ENCODE measurements around the gene ZMYND19. TPM values are rescaled to one million over a fixed set of nuclear protein-coding genes. Genes with fewer than 3 reads are reported as not detected.
"Not testable (repeated sequence)": the region's sequence is repeated elsewhere in the genome, so short reads cannot be mapped to it uniquely, and the experiment has no call there.

Gene ZMYND19
- total RNA-seq, 1 donor = 1.4 TPM

DNA sequence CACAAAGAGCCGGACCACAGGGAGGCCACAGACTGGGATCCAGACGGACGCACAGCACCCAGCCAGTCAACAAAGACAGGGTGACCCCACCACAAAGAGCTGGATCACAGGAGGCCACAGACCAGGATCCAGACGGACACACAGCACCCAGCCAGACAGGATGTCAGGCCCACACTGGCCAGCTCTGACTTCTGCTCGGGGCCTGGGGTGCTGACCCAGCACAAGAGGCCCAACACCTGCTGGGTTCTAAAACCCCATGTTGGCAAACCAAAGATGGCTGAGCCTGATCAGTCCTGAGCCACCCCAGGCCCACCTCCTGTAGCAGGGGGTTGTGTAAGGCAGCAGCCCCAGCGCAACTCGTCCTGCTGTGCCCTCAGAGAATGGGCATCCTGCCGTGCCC, 6.4 kb downstream of the ZMYND19 start:
- H3K27me3 ChIP-seq (ENCODE audit: insufficient read depth, low read length) = no peaks in the 10 kb centered on the region
- H3K4me1 ChIP-seq (ENCODE audit: insufficient read depth, low read length) = peaks cover 6% of the 10 kb centered on the region
- no peaks in the 10 kb centered on the region for H3K9me3 ChIP-seq (ENCODE audit: low read depth, low read length)
- H3K4me3 ChIP-seq (ENCODE audit: low read length) = no peak overlapping the region

DNA sequence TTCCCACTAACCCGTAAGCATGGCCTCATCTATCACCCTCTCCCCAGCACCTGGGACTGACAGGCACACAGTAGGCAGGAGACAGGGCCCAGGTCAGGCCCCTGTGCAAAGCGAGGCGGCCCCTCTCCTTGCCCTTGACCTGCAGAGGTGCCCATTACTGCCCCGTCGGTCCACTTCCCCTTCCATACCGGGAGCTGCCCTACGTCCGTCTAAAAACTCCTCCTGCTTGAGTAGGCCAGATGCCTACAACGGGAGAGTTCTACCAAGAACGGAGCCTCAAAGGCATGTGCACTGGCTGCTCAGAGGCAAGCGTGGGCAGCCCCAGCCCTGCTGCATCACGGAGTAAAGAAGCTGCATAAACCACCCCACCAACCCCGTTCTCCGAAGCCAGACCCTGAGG, 7.0 kb downstream of the ZMYND19 start:
- Histone ChIP-seq H3K27me3 (ENCODE audit: insufficient read depth, low read length) (no peaks in the 10 kb centered on the region), H3K9me3 (ENCODE audit: low read depth, low read length) (no peaks in the 10 kb centered on the region)

DNA sequence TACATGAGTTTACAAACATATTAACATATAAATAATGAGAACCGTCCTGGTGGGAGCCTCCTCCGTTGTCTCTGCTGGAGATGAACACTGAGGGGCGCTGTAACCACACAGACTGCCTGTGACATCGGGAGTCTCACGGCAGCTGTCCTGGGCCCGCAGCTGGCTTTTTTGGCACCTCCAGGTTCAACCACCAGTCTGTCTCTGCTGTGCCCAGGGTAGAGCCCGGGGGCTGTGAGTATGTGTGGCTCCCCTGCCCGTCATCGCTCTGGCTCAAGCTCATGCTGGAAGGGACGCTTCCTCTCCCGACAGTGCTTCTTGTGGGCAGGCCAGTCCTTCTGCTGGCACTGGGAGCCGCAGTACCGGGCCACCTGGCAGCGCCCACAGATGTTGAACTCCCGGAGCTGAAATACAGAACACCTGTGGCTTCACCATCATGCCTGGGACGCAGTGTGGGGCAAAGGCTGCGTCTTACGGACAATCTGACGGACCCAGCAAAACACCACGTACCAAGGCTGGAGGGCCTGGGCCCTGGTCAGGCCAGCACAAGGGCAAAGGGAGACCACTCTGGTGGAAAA, 7.9 kb downstream of the ZMYND19 start:
- H3K4me3 ChIP-seq (ENCODE audit: low read length) = no peak overlapping the region
- peaks cover 15% of the 10 kb centered on the region for H3K4me1 ChIP-seq (ENCODE audit: insufficient read depth, low read length)
- no peaks in the 10 kb centered on the region for H3K27me3 ChIP-seq (ENCODE audit: insufficient read depth, low read length)
- no peaks in the 10 kb centered on the region for H3K9me3 ChIP-seq (ENCODE audit: low read depth, low read length)

More for the DNA sequence above, 7.0 kb downstream of the ZMYND19 start:
- H3K4me3 ChIP-seq (ENCODE audit: low read length) = no peak overlapping the region
- peaks cover 6% of the 10 kb centered on the region for H3K4me1 ChIP-seq (ENCODE audit: insufficient read depth, low read length)

DNA sequence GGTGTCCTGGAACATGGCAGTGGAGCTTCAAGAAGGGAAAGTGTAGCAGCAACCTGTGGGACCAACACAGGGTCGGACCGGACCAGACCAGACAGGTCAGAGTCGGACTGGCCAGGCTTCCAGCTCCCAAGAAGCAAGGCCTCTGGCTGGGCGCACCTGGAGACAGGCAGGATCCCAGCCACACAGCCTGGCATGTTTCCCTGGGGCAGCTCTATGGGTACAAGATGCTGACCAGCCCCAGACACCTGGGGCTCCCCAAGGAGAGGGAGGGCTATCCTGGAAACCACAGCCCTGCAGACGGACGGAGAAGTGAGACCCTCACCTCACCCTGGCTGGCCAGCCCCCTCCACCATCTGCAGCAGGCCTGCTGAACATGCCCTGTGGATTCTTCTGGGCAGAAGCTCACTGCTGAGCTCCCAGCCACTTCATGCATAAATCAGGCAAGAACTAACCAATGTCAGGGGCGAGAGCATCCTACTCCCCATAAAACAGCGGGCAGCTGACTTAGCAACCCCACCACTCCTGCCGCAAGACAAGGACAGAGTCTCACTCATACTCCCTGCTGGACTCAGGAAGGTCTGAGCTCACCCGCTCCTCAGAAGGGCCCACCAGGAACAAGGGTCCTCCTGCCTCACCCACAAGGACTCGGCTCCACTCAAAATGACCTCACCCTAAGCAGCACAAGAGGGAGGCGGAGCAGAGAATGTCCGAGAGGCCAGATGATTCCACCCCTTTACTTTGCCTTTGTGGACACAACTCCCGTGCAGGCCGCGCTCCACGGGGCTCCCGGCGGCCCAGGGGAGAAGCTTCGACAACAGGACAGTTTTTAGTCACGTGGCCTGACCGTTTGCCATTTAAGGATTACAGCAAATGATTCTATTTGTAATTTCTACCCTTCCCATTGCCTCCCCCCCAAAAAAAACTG, 8.7 kb downstream of the ZMYND19 start:
- Histone ChIP-seq H3K9me3 (ENCODE audit: low read depth, low read length) (no peaks in the 10 kb centered on the region), H3K4me3 (ENCODE audit: low read length) (no peak overlapping the region), H3K27me3 (ENCODE audit: insufficient read depth, low read length) (no peaks in the 10 kb centered on the region), H3K4me1 (ENCODE audit: insufficient read depth, low read length) (peaks cover 23% of the 10 kb centered on the region)

DNA sequence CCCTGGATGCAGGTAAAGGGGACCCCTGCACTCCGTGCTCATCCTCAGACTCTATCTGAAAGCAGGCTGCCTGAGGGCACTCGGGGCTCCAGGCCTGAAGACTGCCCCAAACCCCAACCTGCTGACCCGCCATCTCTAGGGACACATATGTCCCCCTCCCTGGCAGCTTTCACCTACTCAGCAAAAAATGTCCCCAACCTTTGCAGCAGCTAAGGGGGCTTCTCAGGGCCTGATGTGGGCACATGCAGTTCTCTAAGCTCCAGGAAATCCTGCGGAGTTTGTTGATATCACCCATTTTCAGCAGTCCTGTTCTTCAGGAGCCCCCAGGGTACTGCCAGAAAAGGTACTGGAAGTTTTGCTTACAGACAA, 9.4 kb downstream of the ZMYND19 start:
- Histone ChIP-seq H3K27me3 (ENCODE audit: insufficient read depth, low read length) (no peaks in the 10 kb centered on the region), H3K9me3 (ENCODE audit: low read depth, low read length) (no peaks in the 10 kb centered on the region), H3K4me1 (ENCODE audit: insufficient read depth, low read length) (peaks cover 29% of the 10 kb centered on the region), H3K4me3 (ENCODE audit: low read length) (no peak overlapping the region)

DNA sequence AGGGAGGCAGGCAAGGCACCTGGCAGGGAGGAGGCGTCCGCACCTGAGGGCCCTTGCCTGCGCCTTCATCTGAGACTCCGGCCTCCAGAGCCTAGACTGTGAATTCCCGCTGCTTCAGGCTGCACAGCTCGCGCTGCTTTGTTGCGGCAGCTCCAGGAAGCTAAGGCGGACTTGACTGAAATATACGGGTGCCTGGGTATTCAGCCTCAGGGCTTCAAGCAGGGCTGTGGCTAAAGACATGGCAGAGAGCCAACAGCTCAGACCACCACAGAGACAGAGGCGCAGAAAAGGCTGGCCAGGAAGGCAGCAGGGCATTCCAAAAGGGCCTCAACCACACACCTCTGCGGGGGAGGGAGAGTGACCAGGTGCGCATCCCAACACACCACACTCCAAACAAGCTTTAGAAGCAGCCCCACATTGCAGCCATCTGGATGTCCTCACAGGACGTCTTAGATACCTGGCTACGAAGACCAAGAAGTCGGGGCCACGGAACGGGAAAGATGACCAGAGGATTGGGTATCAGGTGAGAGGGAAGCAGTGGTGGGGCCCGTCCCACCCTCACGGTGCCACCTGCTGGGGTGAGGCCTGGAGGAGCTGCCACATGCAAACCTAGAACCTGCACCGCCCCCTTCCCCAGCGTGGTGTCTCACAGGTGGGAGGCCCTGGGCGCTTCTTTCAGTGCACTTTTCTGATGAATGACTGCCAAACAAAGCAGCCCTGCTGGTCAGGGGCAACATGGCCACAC, 9.9 kb downstream of the ZMYND19 start:
- no peak overlapping the region for H3K4me3 ChIP-seq (ENCODE audit: low read length)
- H3K27me3 ChIP-seq (ENCODE audit: insufficient read depth, low read length) = no peaks in the 10 kb centered on the region
- H3K4me1 ChIP-seq (ENCODE audit: insufficient read depth, low read length) = peaks cover 31% of the 10 kb centered on the region

DNA sequence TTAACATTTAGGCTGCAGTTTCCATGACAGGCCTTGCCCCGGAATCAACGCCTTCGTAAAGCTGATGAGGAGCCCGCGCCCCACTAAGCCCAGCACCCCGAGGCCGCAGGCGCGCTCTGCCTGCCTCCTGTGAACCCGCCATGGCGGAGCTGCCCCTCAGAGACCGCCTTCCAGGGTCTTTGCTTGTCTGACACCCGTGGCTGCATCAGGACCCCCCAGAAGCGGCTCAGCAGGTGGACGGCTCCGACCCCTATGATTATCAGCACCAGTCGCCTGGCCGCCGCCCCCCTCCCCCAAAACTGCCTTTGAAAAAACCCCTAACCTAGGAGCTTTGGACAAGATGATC, 11.1 kb downstream of the ZMYND19 start:
- Histone ChIP-seq H3K9me3 (ENCODE audit: low read depth, low read length) (no peaks in the 10 kb centered on the region), H3K4me3 (ENCODE audit: low read length) (peak overlapping the region; percentile 91), H3K27me3 (ENCODE audit: insufficient read depth, low read length) (no peaks in the 10 kb centered on the region), H3K4me1 (ENCODE audit: insufficient read depth, low read length) (peaks cover 31% of the 10 kb centered on the region)

More for the DNA sequence above, 9.9 kb downstream of the ZMYND19 start:
- H3K9me3 ChIP-seq (ENCODE audit: low read depth, low read length) = no peaks in the 10 kb centered on the region

DNA sequence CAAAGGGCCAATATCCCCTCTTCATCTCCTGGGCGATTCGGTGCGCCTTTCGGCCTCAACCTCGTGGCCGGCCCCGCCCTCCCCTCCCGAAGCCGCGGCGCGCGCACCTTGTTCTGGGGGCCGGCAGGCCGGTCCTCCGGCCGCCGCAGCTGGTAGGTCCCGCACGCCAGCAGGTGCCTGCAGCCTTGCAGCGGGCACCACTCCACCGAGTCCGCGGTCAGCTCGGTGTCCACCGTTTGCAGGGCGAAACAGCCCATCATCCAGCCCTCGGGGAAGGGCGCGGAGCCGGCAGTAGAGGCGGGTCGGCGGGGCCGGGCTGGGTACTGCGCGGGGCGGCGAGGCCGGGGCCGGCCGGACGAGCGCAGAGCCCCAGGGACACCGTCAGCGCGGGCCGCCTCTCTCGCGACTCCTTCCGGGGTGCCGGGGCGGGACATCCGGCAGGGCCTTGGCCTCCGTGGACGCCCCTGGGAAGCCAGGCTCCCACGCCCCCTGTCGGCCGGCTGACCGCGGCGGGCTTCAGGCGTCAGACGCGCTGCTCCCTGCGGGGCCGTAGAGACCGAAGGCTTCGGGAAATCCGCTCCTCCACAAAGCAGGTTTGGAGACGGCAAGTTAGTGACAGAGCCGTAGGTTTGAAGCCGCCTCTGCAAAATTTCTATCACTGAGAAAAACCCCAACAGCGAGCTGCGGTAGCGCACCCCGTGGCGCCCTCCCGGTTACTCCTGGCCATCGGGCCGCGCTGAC, 11.6 kb downstream of the ZMYND19 start, which contains the start of gene DPH7:
DPH7 (minus strand) TSS at position 408 of the 741 bp plus-strand sequence; CDS start at position 260, 148 bp downstream.
- Histone ChIP-seq H3K27me3 (ENCODE audit: insufficient read depth, low read length) (no peaks in the 10 kb centered on the region), H3K9me3 (ENCODE audit: low read depth, low read length) (no peaks in the 10 kb centered on the region), H3K4me3 (ENCODE audit: low read length) (peak within 1 kb of the TSS; percentile 91), H3K4me1 (ENCODE audit: insufficient read depth, low read length) (peaks cover 31% of the 10 kb centered on the region)

DNA sequence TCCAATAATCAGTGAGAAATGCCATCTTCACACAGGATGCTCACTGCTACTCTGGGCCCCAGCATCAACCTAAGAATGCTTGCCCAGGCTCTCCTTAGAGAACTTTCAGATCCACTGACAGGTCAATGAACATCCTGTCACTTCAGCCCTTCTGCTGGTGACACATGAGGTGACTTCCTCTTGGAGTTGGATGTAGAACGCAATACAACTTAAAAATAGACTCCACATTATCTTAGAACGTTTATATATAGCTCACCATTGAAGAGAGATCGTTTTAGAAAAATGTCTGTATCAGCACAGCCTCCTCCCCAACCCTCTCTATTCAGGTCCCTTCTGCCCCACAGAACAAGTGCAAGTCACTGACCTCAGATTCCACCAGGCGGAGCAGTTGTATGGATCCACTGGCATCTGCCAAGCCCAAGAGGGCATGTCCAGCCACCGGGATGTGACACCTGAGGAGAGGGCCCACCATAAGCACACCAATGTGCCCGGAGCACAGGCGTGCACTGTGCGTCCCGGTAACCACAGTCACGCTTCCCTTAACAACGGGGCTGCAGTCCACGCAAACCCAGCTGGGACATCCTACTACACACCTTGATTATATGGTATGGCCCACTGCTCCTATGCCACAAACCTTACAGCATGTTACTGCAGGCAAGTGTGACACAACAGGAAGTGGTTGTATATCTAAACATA, 14.4 kb downstream of the ZMYND19 start:
- H3K27me3 ChIP-seq (ENCODE audit: insufficient read depth, low read length) = no peaks in the 10 kb centered on the region
- H3K4me3 ChIP-seq (ENCODE audit: low read length) = no peak overlapping the region
- peaks cover 31% of the 10 kb centered on the region for H3K4me1 ChIP-seq (ENCODE audit: insufficient read depth, low read length)
- H3K9me3 ChIP-seq (ENCODE audit: low read depth, low read length) = no peaks in the 10 kb centered on the region

DNA sequence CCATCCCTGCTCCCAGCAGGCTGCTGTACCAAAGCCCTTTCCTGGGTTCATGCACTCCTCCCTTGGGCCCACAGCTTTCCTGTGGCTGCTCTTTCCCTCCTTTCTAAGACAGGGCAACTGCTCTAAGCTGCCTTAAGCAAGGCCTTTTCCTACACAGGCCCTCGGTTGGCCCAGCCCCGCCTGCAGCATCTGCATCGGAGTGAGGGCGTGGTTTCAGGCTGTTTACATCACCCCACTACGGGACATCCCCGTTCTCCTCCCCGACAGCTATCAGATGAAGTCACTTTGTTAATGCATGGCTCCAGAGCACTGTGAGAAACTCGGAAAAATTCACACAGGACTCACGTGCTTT, 15.0 kb downstream of the ZMYND19 start:
- Histone ChIP-seq H3K4me3 (ENCODE audit: low read length) (no peak overlapping the region), H3K27me3 (ENCODE audit: insufficient read depth, low read length) (no peaks in the 10 kb centered on the region), H3K4me1 (ENCODE audit: insufficient read depth, low read length) (peaks cover 31% of the 10 kb centered on the region), H3K9me3 (ENCODE audit: low read depth, low read length) (no peaks in the 10 kb centered on the region)

DNA sequence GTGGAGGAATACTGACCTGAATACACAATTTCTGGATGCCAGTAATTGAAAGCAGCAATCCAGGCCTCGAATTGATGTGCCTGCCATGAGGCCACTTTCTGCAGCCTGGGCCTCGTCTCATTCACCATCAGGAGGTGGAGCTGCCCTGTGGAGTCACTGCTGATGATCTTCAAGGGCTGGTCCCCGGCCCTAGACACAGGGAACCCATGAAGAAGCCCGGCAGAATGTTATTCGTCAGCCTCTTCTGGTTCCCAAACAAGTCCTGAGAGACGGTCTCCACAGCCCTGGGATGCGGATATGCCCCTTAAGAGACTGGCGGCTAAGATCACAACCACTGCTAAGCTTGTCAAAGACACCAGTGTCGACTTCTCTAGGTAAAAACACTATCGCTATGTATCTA, 16.1 kb downstream of the ZMYND19 start:
- H3K4me1 ChIP-seq (ENCODE audit: insufficient read depth, low read length) = peaks cover 28% of the 10 kb centered on the region
- no peaks in the 10 kb centered on the region for H3K27me3 ChIP-seq (ENCODE audit: insufficient read depth, low read length)
- no peak overlapping the region for H3K4me3 ChIP-seq (ENCODE audit: low read length)
- no peaks in the 10 kb centered on the region for H3K9me3 ChIP-seq (ENCODE audit: low read depth, low read length)

DNA sequence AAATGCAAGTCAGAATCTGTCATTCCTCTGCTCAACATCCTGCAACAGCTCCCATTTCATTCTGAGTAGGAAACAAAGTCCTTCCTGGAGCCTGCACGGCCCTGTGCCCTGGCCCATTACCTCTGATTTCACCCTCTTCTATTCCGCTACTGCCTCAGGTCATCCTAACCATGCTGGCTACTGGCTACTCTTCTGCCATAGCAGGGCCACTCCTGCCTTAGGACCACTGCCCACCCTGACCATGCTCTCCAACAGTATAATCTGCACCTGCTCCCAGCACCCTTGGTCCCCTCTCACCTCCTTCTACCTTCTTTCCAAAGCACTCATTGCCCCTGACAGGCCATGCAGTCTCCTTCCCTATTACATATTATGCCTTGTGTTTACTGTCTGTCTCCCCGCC, 19.7 kb downstream of the ZMYND19 start:
- Histone ChIP-seq H3K27me3 (ENCODE audit: insufficient read depth, low read length) (no peaks in the 10 kb centered on the region), H3K4me1 (ENCODE audit: insufficient read depth, low read length) (no peaks in the 10 kb centered on the region), H3K9me3 (ENCODE audit: low read depth, low read length) (no peaks in the 10 kb centered on the region), H3K4me3 (ENCODE audit: low read length) (no peak overlapping the region)

DNA sequence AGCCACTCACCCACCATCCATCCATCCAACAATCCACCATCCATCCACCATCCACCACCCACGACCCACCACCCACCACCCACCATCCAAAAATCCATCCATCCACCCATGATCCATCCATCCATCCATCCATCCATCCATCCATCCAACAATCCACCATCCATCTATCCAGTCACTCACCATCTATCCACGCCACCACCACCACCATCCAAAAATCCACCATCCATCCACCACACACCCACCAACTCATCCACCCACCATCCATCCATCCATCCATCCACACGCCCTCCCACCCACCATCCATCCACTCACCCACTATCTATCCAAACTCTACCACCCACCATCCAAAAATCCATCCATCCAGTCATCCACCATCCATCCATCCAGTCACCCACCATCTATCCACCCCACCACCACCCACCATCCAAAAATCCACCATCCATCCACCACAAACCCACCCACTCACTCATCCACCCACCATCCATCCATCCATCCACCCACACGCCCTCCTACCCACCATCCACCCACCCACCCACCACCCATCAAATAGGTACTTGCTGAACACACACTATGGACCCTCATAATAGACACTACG, 20.6 kb downstream of the ZMYND19 start:
- Histone ChIP-seq H3K27me3 (ENCODE audit: insufficient read depth, low read length) (no peaks in the 10 kb centered on the region), H3K4me3 (ENCODE audit: low read length) (no peak overlapping the region), H3K9me3 (ENCODE audit: low read depth, low read length) (no peaks in the 10 kb centered on the region), H3K4me1 (ENCODE audit: insufficient read depth, low read length) (no peaks in the 10 kb centered on the region)

DNA sequence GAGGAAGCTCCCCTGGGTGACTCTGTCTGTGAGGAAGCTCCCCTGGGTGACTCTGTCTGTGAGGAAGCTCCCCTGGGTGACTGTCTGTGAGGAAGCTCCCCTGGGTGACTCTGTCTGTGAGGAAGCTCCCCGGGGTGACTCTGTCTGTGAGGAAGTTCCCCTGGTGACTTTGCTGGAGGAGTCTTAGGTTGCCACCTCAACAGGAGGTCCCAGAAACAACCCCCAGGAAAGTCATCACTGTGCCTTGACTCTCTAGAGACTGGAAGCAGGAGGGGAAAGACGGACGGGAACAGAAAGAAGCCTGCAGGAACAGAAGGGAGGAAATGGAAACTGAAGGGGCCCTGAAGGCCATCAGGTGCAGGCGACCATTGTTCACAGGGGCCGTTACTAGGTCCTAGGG, 21.9 kb downstream of the ZMYND19 start:
- not testable (repeated sequence) for H3K9me3 ChIP-seq (ENCODE audit: low read depth, low read length); H3K4me3 ChIP-seq (ENCODE audit: low read length); H3K27me3 ChIP-seq (ENCODE audit: insufficient read depth, low read length); H3K4me1 ChIP-seq (ENCODE audit: insufficient read depth, low read length)
